Stimulated activated CD8-positive, alpha-beta memory T cell treated with anti-CD3 and anti-CD28 coated beads, Interleukin-12 subunit alpha, Interleukin-12 subunit beta, amount 100 ng/mL, for 1 hour (primary cell): Measurements from ENCODE around the gene HSH2D.
A peak's percentile ranks its signal among the peaks of the same experiment; 100 is the strongest.
"Not testable (repeated sequence)": the region's sequence is repeated elsewhere in the genome, so short reads cannot be mapped to it uniquely, and the experiment has no call there.

ENCODE experiments used
- DNase-seq: peaks from one replicate; pipeline ENCODE4 v3.0.0-alpha.2; 2020; ENCODE audit warnings: low read depth

HSH2D gene

GRCh38 chr19:16157601-16158000 is 14.1 kb downstream of the HSH2D start:
- no peak for DNase-seq

DNA sequence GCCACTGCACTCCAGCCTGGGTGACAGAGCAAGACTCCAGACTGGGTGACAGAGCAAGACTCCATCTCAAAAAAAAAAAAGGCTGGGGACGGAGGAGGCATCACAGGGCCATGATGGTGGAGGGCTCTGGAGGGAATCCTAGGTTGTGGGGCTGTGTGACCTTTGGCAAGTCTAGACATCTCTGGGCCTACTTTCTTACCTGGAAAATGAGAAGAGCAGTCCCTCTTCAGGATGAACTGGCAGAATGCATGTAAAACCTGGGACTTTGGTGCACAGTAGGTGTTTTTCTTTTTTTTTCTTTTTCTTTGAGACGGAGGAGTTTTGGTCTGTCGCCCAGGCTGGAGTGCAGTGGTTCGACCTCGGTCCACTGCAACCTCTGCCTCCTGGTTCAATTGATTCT is 16.2 kb downstream of the HSH2D start:
- DNase-seq: no peak

- DNase-seq: no peak
Measured at GRCh38 chr19:16160445-16160942, 17.0 kb downstream of the HSH2D start.

- no peak for DNase-seq
Measured at GRCh38 chr19:16160943-16161560, 17.6 kb downstream of the HSH2D start.

DNA sequence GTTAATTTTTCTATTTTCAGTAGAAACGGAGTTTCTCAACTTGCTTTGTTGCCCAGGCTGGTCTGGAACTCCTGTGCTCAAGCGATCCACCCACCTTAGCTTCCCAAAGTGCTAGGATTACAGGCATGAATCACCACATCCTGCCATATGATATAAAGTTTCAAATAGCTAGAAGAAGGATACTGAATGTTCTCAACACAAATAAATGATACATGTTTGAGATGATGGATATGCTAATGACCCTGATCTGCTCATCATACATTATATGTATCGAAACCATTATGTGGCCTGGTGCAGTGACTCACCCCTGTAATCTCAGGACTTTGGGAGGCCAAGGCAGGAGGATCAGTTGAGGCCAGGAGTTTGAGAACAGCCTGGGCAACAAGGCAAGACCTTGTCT is 18.4 kb downstream of the HSH2D start:
- DNase-seq: no peak

DNA sequence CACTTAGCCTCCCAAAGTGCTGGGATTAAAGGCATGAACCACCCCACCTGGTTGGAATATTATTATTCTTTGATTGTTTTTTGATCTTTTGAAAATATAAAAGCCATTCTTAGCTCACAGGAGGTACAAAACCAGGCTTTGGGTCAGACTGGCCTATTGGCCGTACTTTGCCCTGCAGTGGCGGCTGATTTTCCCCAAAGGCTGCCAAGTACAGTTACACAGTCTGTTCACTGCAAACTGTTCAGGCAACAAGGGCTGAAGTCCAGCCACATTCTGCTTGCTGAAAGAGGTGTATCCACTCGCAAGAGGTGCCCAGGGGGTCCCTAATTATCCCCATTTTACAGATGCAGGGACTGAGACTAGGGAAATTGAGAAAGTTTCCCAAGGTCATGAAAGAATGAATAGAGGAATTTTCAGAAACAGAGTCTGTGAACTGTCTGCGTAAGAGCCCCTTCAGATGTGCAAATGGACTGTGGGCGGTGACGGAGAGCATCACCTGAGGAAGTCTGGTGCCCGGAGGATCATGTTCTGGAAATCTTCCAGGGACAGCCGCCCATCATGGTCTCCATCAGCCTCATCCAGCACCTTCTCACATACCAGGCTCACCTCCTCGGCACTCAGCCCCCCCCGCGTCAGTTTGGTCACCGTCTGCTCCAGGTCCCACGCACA is 20.9 kb downstream of the HSH2D start:
- no peak for DNase-seq

- DNase-seq: no peak
Measured at GRCh38 chr19:16166417-16166816, 22.9 kb downstream of the HSH2D start.

GRCh38 chr19:16167055-16167454 is 23.6 kb downstream of the HSH2D start:
- DNase-seq: no peak

DNA sequence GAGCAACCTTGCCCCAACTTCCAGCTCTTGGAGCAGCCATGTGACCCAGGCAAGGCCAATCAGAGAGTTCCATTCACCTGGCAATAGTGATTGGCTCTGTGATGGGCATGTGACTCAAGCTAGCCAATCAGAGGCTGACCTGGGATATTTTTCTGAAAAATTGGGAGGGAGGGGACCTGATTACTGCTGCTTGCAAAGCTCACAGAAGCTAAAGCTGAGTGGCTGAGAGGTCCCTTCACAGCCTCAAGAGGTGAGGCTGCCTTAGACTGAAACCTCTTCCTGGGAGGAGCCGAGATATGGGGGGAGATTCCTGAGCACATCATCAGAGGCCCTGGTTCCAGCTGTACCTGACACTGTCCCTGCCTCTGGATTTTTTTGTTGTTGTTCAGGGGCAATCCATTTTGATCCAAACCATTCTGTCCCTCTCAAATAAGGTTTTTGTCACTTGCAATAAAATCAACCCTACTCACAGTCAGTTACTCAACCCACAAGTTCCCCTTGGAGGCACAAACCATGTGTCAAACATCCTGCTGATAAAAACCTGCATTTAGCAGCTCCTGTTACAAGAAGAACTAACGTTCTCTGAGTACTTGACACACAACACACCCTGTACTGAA is 25.1 kb downstream of the HSH2D start:
- no peak for DNase-seq

GRCh38 chr19:16170134-16170533 is 26.6 kb downstream of the HSH2D start:
- no peak for DNase-seq

DNA sequence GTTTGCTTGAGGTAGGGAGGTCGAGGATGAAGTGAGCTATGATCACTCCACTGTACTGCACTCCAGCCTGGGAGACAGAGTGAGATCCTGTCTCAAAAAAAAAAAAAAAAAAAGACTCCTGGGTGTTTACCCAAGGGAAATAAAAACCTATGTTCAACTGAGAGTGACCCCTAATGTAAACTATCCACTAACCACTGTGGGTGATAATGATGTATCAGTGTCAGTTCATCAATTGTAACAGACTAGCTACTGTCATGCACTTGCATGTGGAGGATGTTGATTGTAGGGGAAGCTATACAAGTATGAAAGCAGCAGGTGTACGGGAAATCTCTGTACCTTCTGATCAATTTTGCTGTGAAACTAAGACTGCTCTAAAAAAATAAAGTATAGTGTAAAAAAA is 32.5 kb downstream of the HSH2D start:
- DNase-seq: no peak

GRCh38 chr19:16178866-16179265 is 35.4 kb downstream of the HSH2D start:
- not testable (repeated sequence) for DNase-seq

GRCh38 chr19:16180611-16181010 is 37.1 kb downstream of the HSH2D start:
- DNase-seq: no peak

GRCh38 chr19:16184665-16185122 is 41.2 kb downstream of the HSH2D start:
- DNase-seq: no peak

DNA sequence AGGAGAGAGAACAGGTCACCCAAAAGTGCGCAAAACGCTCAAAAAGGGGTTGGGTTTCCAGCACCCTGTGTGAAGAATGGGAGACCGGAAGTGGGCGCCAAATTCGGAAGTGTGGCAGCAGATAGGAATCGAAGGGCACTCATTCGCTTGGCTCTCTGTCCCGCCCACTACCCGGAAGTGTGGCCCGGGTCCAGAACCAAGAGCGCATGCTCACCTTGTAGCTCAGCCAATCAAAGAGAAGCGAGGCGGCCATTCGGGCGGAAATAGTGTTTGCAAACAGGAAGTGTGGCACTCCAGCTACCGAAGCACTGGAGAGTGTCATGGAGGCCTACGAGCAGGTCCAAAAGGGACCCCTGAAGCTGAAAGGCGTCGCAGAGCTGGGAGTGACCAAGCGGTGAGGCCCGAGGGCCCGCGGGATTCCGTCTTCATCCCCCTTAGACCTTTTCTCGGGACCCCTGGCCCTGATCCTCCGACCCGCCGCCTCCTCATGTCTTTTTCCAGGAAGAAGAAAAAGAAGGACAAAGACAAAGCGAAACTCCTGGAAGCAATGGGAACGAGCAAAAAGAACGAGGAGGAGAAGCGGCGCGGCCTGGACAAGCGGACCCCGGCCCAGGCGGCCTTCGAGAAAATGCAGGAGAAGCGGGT is 41.8 kb downstream of the HSH2D start, which contains the start of gene FAM32A:
Gene FAM32A (plus strand): TSS at position 288 of the 645 bp plus-strand sequence. CDS start 33 bp downstream, at position 321.
- DNase-seq: peak; percentile 98

GRCh38 chr19:16185768-16186123 is 42.3 kb downstream of the HSH2D start:
- DNase-seq: no peak

- no peak for DNase-seq
Measured at GRCh38 chr19:16188521-16188920, 45.0 kb downstream of the HSH2D start.

DNA sequence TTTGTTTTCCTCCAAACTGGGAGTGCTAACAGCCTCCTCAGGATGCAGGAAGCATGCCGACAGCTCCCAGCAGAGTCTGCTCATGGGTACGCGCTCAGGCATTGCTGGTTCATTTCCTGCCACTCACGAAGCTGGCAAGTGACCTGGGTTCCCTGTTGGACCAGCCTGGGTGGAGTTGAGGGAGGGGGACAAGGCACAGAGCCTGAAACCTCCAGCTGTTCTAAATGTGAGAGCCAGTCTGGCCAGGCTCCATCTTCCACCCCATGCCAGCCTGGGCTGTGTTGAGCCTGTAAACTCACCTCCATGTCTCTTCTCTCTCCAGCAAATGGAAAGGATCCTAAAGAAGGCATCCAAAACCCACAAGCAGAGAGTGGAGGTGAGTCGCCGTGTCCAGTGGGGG is 46.7 kb downstream of the HSH2D start:
- DNase-seq: no peak

GRCh38 chr19:16190736-16191135 is 47.3 kb downstream of the HSH2D start:
- no peak for DNase-seq

DNA sequence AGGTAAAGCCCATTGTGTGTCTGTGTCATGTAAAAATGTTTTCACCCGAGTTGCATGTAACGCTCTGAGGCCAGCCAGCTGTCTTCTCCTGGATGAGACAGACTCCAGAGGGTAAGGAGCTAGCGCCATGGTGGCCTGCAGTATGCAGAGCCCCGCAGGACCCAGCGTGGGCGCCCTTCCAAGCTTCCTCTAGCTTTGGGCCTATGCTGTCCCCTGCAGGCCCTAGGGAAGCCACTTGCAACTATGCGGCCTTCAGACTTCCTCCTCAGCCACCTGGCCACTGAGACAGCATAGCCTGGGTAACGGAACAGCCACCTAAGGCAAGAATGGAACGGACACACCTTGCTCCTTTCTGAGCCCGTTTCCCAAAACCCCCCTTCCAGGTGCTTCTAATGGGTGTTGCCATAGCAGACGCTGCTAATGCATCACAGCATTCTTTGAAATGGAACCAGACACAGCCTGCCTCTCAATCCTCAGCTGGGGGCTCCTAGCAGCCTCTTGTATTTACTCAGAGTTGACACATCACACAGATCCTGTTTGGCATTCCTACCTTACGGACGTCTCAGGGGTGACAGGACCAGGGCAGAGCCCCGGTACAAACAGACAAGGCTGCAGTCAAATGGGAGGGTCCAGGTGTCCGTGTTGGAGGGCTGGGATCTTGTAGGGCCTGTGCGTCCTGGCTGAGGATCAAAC is 47.9 kb downstream of the HSH2D start:
- DNase-seq: no peak

- DNase-seq: no peak
Measured at GRCh38 chr19:16193466-16193865, 50.0 kb downstream of the HSH2D start.

DNA sequence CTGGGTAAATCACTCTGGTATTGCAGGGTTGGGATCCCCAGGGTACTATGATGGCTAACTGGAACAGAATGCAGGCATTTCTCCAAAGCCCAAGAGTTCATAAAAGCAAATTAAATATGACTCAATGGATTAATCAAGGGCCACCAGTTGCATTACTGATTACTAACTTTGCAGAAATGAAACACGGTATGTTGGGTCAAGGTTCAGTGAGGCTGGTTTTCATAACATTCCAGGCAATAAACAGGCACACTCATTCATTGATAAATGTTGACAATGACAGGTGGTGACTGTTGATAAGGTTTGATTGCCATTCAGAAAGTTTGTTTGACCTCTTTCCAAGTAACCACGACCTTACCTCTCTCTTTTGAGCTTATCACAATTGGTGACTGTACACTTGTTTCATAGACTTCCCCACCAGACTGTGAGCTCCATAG is 53.7 kb downstream of the HSH2D start:
- DNase-seq: no peak
